Activated T-helper 9 cell treated with anti-CD3 and anti-CD28 coated beads, Interleukin-2, amount 50 U/mL, for 16 hours (primary cell): ENCODE measurements around the gene PGBD5.

Experiments
- DNase-seq: peaks from one replicate; pipeline ENCODE4 v3.0.0-alpha.2; 2020; ENCODE audit warnings: low read depth

PGBD5 gene

GRCh38 chr1:230278871-230279582, 147.1 kb downstream of the PGBD5 start:
- DNase-seq: no peak

DNA sequence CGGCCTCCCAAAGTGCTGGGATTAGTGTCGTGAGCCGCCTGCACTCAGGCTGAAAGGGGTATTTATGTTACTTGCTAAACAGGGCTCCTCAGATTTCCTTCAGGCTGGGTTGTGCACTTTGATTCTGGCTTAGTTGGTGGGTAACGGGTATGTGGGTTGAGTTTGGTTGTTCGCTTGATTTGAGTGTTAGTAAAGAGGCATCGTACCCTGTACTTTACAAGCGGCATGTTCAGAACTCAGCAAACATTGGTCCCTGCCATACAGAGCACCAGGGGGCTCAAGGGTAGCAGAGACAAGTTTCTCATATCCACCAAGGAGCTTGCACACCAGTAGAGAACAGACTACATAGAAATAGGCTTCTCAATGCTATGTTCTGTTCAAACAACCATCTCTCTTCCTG, 147.8 kb downstream of the PGBD5 start:
- no peak for DNase-seq

- DNase-seq: no peak
These were observed 148.7 kb downstream of the PGBD5 start for GRCh38 chr1:230277201-230278025.

- DNase-seq: no peak
These were observed 149.7 kb downstream of the PGBD5 start for GRCh38 chr1:230276401-230276800.

DNA sequence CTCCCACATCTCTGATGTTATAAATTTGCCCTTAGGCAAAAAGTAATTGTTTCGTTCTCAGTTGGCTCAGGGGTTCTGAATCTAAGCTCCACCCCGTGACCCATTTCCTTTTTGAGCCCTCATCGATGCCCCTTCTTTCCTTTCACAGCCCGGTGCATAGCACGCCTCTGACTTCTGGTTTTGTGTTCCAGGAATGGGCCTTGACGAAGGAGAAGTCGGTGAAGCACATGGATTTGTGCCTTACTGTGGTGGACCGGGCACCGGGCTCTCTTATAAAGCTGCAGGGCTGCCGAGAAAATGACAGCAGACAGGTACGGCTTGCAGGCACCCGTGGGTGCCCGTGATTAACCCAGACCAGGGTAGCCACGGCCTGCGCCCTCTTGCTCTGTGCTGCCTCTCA, 151.9 kb downstream of the PGBD5 start:
- DNase-seq: no peak

DNA sequence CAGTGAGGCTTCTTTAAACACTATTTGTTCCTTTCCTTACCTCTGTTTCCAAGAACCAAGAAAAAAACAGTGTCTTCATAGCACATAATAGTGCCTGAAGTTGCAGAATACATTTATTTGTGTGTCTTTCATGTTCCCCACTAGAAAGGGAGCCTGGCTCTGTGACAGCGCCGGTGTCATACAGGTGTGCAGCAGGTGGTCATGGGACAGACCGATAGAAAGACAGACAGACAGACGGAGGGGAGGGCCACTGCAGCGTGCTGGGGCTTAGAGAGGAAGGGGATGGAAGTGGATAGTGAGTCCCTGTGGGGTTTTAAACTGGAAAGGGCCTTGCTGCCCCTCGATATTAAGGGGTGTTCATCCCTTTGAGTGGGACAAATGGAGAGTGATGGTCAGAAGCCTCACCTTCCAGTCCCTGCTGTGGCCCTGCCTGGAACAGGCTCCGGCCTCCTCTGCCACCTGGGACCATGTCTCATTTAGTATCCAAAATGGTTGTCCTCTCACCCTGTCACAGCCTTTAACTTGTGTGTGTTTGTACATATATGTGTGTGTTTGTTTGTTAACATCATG, 152.9 kb downstream of the PGBD5 start:
- no peak for DNase-seq

GRCh38 chr1:230272557-230272956, 153.6 kb downstream of the PGBD5 start:
- DNase-seq: no peak

- DNase-seq: no peak
These were observed 154.7 kb downstream of the PGBD5 start for GRCh38 chr1:230271300-230272035.

DNA sequence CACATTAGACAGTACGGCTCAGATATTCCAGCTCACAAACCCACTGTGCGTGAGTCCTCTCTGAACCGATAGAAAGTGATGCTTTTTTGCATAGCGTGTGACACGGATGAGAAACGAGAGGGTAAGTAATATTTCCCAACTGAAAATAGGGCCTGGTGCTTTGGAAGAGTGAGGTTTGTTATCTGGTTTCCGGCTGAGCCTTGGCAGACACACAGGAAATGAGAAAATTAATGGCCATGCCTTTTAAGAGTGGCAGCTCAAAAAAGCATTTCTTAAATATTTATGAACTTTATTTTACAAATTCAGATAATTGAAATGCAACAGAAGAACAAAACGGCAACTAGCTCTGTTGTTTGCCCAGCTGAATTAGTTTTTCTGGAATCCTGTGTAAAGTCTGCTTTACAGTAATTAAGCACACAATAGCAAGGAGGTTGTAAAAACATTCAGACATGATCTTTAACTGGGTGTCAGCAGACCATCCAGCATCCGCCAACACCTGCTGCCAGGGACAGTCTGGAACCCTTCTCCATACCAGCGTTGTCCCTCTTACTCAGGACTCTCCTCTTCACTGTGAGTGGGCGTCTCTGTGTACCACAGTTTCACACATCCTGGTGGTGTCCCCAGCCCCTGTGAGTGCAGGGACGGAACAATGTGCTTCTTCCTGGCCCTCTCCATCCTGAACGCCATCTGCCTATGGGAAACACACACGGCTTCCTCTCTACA, 155.4 kb downstream of the PGBD5 start:
- no peak for DNase-seq

DNA sequence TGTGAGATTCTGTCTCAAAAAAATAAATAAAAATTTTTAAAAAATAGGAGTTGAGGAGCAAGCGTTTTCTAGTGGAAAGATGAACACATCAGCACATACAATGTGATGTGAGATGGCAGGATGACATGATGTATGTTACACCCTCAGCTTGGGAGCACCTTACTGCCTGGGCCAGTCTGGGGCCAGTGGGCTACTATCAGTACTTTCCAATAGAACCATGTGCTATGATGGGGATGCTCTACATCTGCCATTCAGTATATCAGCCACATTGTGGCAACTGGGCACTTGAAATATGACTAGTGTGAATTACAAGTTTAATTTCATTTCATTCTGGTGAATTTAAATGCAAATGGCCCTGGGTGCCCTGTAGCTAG, 156.0 kb downstream of the PGBD5 start:
- DNase-seq: no peak

DNA sequence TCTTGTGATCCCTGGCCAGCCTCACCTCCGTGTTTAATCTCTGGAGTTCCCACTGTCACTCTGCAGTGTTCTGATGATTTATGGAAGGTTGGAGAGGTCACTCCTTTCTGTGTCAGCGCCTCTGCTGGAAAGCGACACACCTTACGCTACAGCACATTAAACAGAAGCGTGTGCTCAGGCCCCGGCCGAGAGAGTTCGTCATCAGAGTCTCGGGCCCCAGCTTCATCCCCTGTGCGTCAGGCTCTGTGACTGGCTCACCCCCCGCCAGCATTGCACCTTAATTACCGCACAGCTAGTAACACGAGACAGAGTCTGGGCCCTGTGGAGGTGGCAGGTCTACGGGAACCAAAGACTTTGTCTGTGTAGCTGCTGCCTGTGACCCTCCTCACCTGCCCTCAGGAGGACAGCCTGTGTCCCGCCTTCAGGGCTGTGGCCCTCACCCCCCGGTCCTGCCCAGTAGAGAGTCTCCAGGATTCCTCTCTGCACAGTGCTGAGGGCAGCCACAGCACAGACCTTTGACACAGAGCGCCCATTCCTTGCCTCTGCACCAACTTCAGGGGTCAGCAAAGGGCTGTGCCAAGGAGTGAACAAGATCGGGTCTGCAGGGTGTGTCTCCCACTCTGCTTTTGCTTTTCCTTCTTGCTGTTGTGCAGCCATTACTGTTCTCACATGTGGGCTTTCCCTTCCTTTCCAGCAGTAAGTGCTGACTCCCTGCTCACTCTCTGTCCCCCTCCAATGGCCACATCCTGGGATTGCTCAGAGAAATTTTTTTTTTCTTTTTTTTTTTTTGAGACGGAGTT, 157.6 kb downstream of the PGBD5 start:
- no peak for DNase-seq

GRCh38 chr1:230267338-230268065, 158.6 kb downstream of the PGBD5 start:
- no peak for DNase-seq

DNA sequence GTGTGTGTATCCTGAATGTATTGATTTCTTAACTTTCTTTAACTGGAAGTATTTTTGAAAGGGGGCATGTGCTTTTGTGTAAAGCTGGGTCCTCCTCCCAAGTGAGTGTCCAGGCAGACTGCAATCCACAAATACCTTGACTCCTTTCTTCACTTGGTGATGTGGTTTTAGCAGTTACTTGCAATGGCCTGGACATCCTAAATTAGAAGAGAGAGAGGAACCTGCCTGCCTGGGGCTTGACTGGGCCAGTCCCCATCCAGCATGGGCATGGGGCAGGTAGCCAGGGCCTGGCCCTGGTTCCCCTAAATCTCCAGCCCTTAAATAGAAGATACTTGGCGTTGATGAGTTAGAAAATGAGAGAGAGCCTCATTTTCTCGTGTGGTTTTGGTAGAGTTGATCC, 159.7 kb downstream of the PGBD5 start:
- no peak for DNase-seq

DNA sequence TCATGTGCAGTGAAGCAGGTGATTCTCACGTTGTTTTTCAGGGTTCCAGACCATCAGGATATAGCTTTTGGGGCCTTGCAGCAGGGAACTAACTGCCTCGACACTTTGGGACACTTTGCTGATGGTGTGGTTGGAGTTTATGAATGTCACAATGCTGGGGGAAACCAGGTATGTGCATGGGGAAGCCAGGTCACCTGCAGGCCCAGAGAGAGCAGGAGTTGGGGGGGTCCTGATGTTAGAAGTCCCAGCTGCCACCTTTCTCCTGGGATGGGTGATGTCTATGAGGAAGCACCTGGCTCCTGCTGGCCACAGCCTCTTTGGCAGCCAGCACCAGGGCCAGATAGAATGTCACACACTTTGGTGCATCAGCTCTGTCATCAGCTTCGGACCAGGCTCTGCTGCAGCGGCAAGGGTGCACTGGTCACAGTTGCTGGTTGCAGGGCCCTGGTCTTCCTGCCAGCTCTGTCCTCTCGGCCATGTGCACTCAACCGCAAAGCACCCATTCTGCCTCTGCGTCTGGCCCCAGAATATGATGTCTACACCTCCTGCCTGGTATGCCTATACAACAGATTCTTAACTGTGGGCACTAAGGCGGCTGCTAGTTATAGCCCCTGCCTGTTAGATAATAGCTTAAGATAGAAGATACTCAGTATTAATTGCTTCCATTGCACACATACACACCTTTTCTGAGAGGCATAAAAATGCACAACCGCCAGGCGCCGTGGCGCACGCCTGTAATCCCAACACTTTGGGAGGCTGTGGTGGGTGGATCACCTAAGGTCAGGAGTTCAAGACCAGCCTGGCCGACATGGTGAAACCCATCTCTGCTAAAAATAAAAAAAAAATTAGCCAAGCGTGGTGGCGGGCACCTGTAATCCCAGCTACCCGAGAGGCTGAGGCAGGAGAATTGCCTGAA, 160.7 kb downstream of the PGBD5 start:
- no peak for DNase-seq
